ENCODE results near the gene DEFB128.

DNA sequence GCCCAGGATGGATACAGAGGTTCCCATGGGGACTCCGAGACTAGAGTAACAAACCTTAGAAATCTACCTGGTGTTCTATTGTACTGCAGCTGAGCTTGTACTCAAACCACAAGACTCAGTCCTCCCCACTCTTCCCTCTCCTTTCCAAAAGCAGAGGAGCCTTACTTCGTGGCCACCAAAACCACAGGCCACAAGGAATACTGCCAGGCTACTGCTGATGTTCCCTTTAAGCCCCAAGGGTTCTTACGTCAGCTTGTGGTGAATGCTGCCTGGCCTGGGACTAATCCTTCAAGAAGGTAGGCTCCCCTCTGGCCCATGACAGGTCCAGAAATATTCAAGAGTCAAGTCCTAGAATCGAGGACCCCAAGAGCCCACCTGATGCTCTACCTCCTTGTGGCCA, 10.5 kb upstream of the DEFB128 start:
- no peak for TF ChIP-seq GABPA (IDR thresholded peaks at IDR 0.05 in 1 of 2, conservative IDR thresholded peaks at IDR 0.05 in 1 of 2)
- TF ChIP-seq, protein P1, sequence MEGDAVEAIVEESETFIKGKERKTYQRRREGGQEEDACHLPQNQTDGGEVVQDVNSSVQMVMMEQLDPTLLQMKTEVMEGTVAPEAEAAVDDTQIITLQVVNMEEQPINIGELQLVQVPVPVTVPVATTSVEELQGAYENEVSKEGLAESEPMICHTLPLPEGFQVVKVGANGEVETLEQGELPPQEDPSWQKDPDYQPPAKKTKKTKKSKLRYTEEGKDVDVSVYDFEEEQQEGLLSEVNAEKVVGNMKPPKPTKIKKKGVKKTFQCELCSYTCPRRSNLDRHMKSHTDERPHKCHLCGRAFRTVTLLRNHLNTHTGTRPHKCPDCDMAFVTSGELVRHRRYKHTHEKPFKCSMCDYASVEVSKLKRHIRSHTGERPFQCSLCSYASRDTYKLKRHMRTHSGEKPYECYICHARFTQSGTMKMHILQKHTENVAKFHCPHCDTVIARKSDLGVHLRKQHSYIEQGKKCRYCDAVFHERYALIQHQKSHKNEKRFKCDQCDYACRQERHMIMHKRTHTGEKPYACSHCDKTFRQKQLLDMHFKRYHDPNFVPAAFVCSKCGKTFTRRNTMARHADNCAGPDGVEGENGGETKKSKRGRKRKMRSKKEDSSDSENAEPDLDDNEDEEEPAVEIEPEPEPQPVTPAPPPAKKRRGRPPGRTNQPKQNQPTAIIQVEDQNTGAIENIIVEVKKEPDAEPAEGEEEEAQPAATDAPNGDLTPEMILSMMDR (IDR thresholded peaks at IDR 0.05; ENCODE audit: low read depth, low read length, missing input control): no peak
- TF ChIP-seq, protein P2, sequence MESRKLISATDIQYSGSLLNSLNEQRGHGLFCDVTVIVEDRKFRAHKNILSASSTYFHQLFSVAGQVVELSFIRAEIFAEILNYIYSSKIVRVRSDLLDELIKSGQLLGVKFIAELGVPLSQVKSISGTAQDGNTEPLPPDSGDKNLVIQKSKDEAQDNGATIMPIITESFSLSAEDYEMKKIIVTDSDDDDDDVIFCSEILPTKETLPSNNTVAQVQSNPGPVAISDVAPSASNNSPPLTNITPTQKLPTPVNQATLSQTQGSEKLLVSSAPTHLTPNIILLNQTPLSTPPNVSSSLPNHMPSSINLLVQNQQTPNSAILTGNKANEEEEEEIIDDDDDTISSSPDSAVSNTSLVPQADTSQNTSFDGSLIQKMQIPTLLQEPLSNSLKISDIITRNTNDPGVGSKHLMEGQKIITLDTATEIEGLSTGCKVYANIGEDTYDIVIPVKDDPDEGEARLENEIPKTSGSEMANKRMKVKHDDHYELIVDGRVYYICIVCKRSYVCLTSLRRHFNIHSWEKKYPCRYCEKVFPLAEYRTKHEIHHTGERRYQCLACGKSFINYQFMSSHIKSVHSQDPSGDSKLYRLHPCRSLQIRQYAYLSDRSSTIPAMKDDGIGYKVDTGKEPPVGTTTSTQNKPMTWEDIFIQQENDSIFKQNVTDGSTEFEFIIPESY (IDR thresholded peaks at IDR 0.05): no peak
- no peak for TF ChIP-seq JUND (IDR thresholded peaks at IDR 0.05)
- TF ChIP-seq YY1 (IDR thresholded peaks at IDR 0.05): no peak
- no peak for TF ChIP-seq TAF1 (conservative IDR thresholded peaks at IDR 0.05)
- TF ChIP-seq RAD21 (IDR thresholded peaks at IDR 0.05): no peak
- TF ChIP-seq, protein P3, sequence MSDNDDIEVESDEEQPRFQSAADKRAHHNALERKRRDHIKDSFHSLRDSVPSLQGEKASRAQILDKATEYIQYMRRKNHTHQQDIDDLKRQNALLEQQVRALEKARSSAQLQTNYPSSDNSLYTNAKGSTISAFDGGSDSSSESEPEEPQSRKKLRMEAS (IDR thresholded peaks at IDR 0.05): no peak
- TF ChIP-seq EGR1 (IDR thresholded peaks at IDR 0.05; ENCODE audit: low read depth in 2 of 2): no peak
- TF ChIP-seq, protein P4, sequence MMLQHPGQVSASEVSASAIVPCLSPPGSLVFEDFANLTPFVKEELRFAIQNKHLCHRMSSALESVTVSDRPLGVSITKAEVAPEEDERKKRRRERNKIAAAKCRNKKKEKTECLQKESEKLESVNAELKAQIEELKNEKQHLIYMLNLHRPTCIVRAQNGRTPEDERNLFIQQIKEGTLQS (IDR thresholded peaks at IDR 0.05): no peak
- TF ChIP-seq HNF4A (conservative IDR thresholded peaks at IDR 0.05): no peak
- TF ChIP-seq, protein P5, sequence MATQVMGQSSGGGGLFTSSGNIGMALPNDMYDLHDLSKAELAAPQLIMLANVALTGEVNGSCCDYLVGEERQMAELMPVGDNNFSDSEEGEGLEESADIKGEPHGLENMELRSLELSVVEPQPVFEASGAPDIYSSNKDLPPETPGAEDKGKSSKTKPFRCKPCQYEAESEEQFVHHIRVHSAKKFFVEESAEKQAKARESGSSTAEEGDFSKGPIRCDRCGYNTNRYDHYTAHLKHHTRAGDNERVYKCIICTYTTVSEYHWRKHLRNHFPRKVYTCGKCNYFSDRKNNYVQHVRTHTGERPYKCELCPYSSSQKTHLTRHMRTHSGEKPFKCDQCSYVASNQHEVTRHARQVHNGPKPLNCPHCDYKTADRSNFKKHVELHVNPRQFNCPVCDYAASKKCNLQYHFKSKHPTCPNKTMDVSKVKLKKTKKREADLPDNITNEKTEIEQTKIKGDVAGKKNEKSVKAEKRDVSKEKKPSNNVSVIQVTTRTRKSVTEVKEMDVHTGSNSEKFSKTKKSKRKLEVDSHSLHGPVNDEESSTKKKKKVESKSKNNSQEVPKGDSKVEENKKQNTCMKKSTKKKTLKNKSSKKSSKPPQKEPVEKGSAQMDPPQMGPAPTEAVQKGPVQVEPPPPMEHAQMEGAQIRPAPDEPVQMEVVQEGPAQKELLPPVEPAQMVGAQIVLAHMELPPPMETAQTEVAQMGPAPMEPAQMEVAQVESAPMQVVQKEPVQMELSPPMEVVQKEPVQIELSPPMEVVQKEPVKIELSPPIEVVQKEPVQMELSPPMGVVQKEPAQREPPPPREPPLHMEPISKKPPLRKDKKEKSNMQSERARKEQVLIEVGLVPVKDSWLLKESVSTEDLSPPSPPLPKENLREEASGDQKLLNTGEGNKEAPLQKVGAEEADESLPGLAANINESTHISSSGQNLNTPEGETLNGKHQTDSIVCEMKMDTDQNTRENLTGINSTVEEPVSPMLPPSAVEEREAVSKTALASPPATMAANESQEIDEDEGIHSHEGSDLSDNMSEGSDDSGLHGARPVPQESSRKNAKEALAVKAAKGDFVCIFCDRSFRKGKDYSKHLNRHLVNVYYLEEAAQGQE (IDR thresholded peaks at IDR 0.05): no peak
